COR-L47 (cell line): ENCODE data around the gene KHDRBS1.
"Not testable (repeated sequence)": the region's sequence is repeated elsewhere in the genome, so short reads cannot be mapped to it uniquely, and the experiment has no call there.

ENCODE experiments used
- DNase-seq: peaks from one replicate; lab custom pipeline; 2025; lab: John Stamatoyannopoulos, UW

KHDRBS1 gene

GRCh38 chr1:32014199-32014947 is 705 bp downstream of the KHDRBS1 start:
- DNase-seq: no peak

- DNase-seq: no peak
These were observed 1.2 kb downstream of the KHDRBS1 start for GRCh38 chr1:32014948-32015273.

GRCh38 chr1:32020339-32020738 is 6.7 kb downstream of the KHDRBS1 start:
- DNase-seq: no peak

- not testable (repeated sequence) for DNase-seq
These were observed 7.9 kb downstream of the KHDRBS1 start for GRCh38 chr1:32021574-32022018.

GRCh38 chr1:32023351-32023750 is 9.7 kb downstream of the KHDRBS1 start:
- no peak for DNase-seq

- DNase-seq: no peak
These were observed 11.8 kb downstream of the KHDRBS1 start for GRCh38 chr1:32025515-32025914.

GRCh38 chr1:32028746-32029145 is 15.1 kb downstream of the KHDRBS1 start:
- no peak for DNase-seq

- DNase-seq: no peak
These were observed 18.1 kb downstream of the KHDRBS1 start for GRCh38 chr1:32031578-32032274.

GRCh38 chr1:32032275-32032615 is 18.6 kb downstream of the KHDRBS1 start:
- DNase-seq: no peak

GRCh38 chr1:32035119-32035518 is 21.5 kb downstream of the KHDRBS1 start:
- DNase-seq: no peak

- DNase-seq: no peak
These were observed 27.0 kb downstream of the KHDRBS1 start for GRCh38 chr1:32040711-32041110.

GRCh38 chr1:32042330-32042729 is 28.7 kb downstream of the KHDRBS1 start:
- DNase-seq: no peak

- no peak for DNase-seq
These were observed 30.6 kb downstream of the KHDRBS1 start for GRCh38 chr1:32044234-32044633.

- no peak for DNase-seq
These were observed 32.1 kb downstream of the KHDRBS1 start for GRCh38 chr1:32045772-32046171.

GRCh38 chr1:32047701-32048100 is 34.0 kb downstream of the KHDRBS1 start:
- no peak for DNase-seq

- no peak for DNase-seq
These were observed 34.8 kb downstream of the KHDRBS1 start for GRCh38 chr1:32048440-32048839.

GRCh38 chr1:32051706-32052105 is 38.0 kb downstream of the KHDRBS1 start:
- DNase-seq: no peak

- DNase-seq: no peak
These were observed 39.2 kb downstream of the KHDRBS1 start for GRCh38 chr1:32052887-32053286.

GRCh38 chr1:32055416-32055815 is 41.7 kb downstream of the KHDRBS1 start:
- no peak for DNase-seq

- DNase-seq: no peak
These were observed 42.9 kb downstream of the KHDRBS1 start for GRCh38 chr1:32056598-32056997.

GRCh38 chr1:32060914-32061313 is 47.2 kb downstream of the KHDRBS1 start:
- no peak for DNase-seq

- no peak for DNase-seq
These were observed 49.2 kb downstream of the KHDRBS1 start for GRCh38 chr1:32062867-32063230.

- DNase-seq: peak; percentile 57
These were observed 49.6 kb downstream of the KHDRBS1 start for GRCh38 chr1:32063261-32063681.
